Activated naive CD8-positive, alpha-beta T cell treated with anti-CD3 and anti-CD28 coated beads, Interleukin-2, amount 10 ng/mL, durations not matched to agents 7 days and 5 days (primary cell): ENCODE data around the gene TRNT1. TPM values are rescaled to one million over a fixed set of nuclear protein-coding genes. Genes with fewer than 3 reads are reported as not detected.

Experiments used
- ATAC-seq: fragments of 150-1000 bp; cut with Tn5 transposase; one replicate; pipeline ENCODE4 v1.10.0; 2021; ENCODE audit warnings: low read depth, moderate library complexity
- POLR2A ChIA-PET: fragments of 350-600 bp; sonication (Branson Sonifier 250); formaldehyde crosslinking; loops from one replicate; lab custom pipeline; 2021; ENCODE audit warnings: antibody characterized with exemption; lab: Charles Lee
- DNase-seq: peaks from one replicate; pipeline ENCODE4 v3.0.0; 2021
- H3K27ac Mint-ChIP-seq: one replicate; pipeline ENCODE4 v1.8.0; 2022; ENCODE audit warnings: mild to moderate bottlenecking, mixed read lengths
- H3K27me3 Mint-ChIP-seq: one replicate; pipeline ENCODE4 v1.8.0; 2022; ENCODE audit warnings: mild to moderate bottlenecking, moderate library complexity, mixed read lengths
- H3K36me3 Mint-ChIP-seq: one replicate; pipeline ENCODE4 v1.8.0; 2021; ENCODE audit warnings: mild to moderate bottlenecking, mixed read lengths
- H3K4me1 Mint-ChIP-seq: one replicate; pipeline ENCODE4 v1.8.0; 2021; ENCODE audit warnings: mixed read lengths
- H3K4me3 Mint-ChIP-seq: one replicate; pipeline ENCODE4 v1.8.0; 2022; ENCODE audit warnings: mild to moderate bottlenecking, moderate library complexity, mixed read lengths
- H3K9me3 Mint-ChIP-seq: one replicate; pipeline ENCODE4 v1.8.0; 2021; ENCODE audit warnings: mixed read lengths
- total RNA-seq, 2 experiments: library from RNA; stranded (reverse); gene quantifications; one replicate each; pipeline ENCODE4 v1.2.3, GENCODE V29; 2021

Gene TRNT1
- total RNA-seq, result 10 to 100 TPM; 33.9 to 35.9 TPM

DNA sequence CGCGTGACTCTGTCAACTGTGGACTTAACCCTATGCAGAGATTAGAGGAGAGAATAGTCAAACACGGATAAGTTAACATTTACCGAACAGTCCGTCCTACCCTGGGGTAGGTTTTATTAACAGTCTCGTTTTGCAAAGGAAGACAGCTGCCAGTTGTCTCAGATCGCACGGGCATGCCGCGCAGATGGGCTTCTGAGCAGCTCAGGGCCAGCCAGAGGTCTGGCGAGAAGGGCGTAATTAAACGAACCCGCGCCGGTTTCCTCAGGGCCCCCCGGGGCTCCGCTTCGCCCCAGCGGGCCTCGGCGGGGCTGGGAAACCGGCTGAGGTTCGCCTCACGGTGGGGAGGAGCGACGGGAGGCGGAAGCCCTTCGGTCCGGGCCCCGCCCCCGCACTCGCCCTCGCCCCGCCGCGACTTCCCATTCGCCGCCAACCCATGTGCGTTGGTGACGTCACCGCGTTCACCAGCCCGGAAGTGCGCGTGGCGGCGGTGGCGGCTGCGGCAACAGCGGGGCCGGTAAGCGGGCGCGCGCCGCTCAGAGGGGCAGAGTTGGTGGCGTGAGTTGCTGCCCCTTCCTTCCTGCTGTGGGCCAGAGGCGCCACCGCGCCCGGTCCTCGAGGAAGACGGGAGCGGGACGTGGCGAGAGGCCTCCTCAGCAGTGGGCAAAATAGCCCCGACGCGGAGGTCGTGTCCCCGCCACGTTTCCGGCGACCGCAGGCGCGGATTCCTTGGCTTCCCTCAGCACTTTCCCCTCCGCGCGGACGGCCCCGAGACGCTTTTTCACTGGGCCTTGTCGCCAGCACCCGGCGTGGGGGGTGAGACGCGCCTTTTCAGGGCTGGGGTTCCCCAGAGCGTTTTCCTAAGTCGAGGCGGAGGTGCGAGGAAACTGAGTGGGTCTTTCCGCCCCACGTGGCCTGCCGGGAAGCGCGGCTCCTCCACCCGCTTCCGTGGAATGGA is at the start of gene TRNT1:
TRNT1 (plus strand) TSS at position 464 of the 955 bp plus-strand sequence. CDS start 2,101 bp downstream, outside the sequence.
- peaks cover 25% of the 10 kb centered on the region for H3K4me1 Mint-ChIP-seq
- no peaks in the 10 kb centered on the region for H3K27me3 Mint-ChIP-seq
- peak; percentile 95 for ATAC-seq
- H3K36me3 Mint-ChIP-seq, result peaks cover 21% of the 10 kb centered on the region
- H3K4me3 Mint-ChIP-seq, result peak within 1 kb of the TSS; percentile 88
- H3K9me3 Mint-ChIP-seq, result peaks cover 1% of the 10 kb centered on the region
- POLR2A ChIA-PET, result interaction anchor here (0.6 to 0.7 kb wide), 2 partner anchors 16 to 55 kb away, joined by 3 read pairs; no protein-coding TSS in a partner anchor
- DNase-seq, result peak; percentile 96
- H3K27ac Mint-ChIP-seq, result peak within 1 kb of the TSS; percentile 90

DNA sequence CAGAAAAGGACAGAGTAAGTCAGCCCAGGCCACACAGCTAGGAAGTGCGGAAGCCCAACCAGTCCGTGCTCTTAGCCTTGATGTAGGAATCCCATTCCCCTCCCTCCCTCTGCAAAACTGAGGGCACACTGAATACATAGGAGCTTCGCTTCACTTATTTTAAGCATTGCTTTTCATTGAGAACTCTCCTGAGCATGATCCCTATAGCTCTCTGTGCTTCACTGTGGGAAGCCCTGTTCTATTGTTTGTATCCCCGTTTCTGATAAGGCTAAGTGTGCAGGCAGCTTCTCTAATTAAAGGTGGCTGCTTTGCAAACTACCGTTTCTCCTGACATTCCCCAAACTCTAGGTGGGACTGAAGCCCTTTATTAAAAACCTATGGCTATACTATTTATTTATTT is 46.4 kb upstream of the TRNT1 start:
- Mint-ChIP-seq H3K27ac (no peak overlapping the region), H3K4me1 (no peaks in the 10 kb centered on the region), H3K36me3 (no peaks in the 10 kb centered on the region), H3K27me3 (peaks cover 5% of the 10 kb centered on the region), H3K4me3 (no peak overlapping the region), H3K9me3 (no peaks in the 10 kb centered on the region)
- POLR2A ChIA-PET, result no interaction called here
- no peak for ATAC-seq
- no peak for DNase-seq

DNA sequence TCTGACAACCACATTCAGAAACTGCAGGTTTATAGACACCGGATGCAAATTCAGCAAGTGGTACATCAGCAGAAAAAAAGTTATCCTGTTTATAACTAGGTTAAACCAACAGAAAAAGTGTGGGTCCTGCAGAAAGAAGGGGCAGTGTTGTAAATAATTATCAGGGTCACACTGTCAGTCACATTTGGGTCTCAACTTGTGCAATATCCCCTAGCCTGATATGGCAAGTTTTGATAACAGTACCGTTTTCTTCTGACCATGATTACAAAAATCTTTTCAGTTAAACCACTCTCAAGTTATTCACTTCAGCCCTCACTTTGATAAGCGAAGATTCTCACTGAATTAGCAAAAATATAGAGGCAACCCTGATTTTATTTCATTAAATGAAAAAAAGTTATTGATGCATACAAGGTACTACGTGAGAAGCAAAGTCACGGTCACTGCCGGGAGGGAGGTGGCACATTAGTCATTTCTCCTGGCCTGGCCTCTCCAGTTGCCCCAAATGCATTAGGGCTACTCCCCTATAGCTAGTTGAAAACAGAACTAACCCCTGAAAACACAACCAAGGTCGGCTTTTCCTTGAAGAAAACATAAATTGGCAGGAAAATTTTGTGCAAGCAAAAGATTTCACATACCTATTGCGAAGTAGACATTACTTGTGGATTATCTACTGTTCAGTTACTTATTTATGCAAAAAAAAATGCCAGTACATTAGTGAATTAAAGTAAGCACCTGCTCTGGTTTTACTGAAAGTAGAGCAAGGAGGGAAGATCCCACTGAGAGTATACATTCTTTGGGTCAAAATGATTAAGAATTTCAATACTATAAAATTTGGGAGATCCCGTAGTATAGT is 45.1 kb upstream of the TRNT1 start:
- POLR2A ChIA-PET, result no interaction called here
- no peak overlapping the region for H3K27ac Mint-ChIP-seq
- no peaks in the 10 kb centered on the region for H3K9me3 Mint-ChIP-seq
- no peaks in the 10 kb centered on the region for H3K36me3 Mint-ChIP-seq
- no peak overlapping the region for H3K4me3 Mint-ChIP-seq
- ATAC-seq (no peak), DNase-seq (no peak)
- H3K4me1 Mint-ChIP-seq, result no peaks in the 10 kb centered on the region
- H3K27me3 Mint-ChIP-seq, result peaks cover 5% of the 10 kb centered on the region

DNA sequence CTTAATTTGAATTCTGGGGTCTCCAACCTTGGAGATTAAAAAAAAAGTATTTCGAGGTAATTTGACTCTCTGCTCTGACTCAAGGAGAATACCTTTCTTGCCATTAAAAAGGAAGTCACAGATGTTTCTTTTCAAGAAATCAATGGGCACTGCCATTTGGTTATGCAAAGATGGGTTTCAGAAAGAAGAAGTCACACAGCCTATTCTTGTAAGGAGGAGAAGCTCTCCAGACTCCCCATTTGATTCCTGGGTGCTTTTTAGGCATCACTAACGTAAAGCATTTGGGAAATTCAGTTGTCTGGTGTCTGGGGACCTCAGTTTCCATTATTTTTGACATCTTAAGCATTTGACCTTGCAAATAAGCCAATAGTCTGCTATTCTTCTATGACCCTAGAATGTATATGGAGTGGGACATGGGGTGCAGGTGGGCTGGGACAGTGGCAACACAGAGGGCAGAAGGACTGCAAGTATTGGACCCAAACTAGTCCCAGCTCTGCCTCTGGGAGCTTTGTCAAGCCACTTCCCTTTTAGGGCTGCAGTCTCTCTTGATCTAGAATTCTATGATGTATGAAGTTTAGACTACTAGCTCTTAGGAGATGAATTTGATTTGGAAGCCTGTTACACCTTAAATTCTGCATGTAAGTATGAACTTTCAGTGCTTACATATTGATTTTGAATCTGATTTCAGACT is 44.4 kb upstream of the TRNT1 start:
- H3K27ac Mint-ChIP-seq, result no peak overlapping the region
- POLR2A ChIA-PET, result no interaction called here
- DNase-seq (no peak), ATAC-seq (no peak)
- peaks cover 5% of the 10 kb centered on the region for H3K27me3 Mint-ChIP-seq
- no peaks in the 10 kb centered on the region for H3K9me3 Mint-ChIP-seq
- no peaks in the 10 kb centered on the region for H3K36me3 Mint-ChIP-seq
- no peak overlapping the region for H3K4me3 Mint-ChIP-seq
- no peaks in the 10 kb centered on the region for H3K4me1 Mint-ChIP-seq

DNA sequence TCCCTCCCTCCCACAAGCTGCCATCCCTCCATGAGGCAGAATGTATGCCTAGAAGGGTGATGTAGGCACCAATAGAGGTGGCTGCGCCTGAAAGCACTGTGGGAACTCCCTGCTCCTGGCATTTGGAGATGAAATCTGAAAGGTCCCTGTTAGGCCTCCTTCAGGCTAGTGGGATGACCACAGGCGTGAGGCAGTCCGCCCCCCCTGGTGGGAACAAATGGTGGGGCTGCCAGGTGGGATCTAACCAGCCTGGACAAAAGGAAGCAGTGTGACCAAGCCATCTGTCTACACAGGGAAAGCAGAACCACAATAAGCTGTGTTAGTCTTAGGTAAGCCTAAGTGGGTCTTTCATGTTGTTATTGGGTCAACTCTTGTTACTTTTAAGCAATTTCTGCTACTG is 41.9 kb upstream of the TRNT1 start:
- Mint-ChIP-seq H3K27ac (no peak overlapping the region), H3K36me3 (no peaks in the 10 kb centered on the region), H3K4me1 (no peaks in the 10 kb centered on the region), H3K9me3 (no peaks in the 10 kb centered on the region), H3K27me3 (peaks cover 3% of the 10 kb centered on the region), H3K4me3 (no peak overlapping the region)
- ATAC-seq, result no peak
- POLR2A ChIA-PET, result no interaction called here
- DNase-seq, result no peak

DNA sequence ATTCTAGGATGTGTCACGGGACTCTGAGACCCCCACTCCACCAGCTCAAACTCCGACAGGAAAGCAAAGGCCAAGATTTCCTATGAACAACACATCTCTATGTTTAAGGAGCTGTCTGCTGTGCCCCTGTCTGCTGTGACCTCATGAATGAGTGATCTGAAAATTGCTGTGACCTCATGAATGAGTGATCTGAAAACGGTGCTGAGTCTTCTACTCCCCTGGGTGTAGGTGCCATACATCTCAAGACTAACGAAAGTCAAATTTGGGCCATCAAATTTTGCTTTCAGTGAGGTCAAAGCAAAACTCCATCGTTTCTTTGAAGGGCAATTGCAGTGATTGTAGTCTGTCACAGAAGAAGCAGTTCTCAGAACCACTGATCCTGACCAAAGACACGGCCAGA is 41.0 kb upstream of the TRNT1 start:
- POLR2A ChIA-PET, result no interaction called here

DNA sequence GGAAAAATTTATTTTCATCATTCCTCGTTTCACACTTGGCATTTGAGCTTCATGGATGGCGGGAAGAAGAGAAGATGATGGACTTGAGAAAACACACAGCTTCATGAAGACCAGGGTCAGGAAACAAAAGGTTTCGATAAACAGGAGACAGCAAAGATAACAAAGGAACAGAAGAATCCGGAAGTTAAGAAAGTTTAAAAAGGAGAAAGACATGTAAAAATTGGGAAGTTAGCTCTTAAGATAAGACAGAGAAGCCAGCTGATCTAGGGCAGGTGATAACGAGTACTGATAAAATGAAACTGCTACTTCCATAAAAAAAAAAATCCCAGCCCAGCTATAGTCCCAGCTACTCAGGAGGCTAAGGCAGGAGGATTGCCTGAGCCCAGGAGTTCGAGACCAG is 40.5 kb upstream of the TRNT1 start:
- no peaks in the 10 kb centered on the region for H3K9me3 Mint-ChIP-seq
- DNase-seq (no peak), ATAC-seq (no peak)
- H3K27ac Mint-ChIP-seq, result no peak overlapping the region
- peaks cover 3% of the 10 kb centered on the region for H3K27me3 Mint-ChIP-seq
- H3K36me3 Mint-ChIP-seq, result no peaks in the 10 kb centered on the region
- POLR2A ChIA-PET, result no interaction called here
- no peaks in the 10 kb centered on the region for H3K4me1 Mint-ChIP-seq
- H3K4me3 Mint-ChIP-seq, result no peak overlapping the region

More for the DNA sequence above, 41.0 kb upstream of the TRNT1 start:
- Mint-ChIP-seq H3K4me3 (no peak overlapping the region), H3K36me3 (no peaks in the 10 kb centered on the region), H3K27ac (no peak overlapping the region), H3K4me1 (no peaks in the 10 kb centered on the region), H3K27me3 (peaks cover 3% of the 10 kb centered on the region), H3K9me3 (no peaks in the 10 kb centered on the region)
- no peak for ATAC-seq
- no peak for DNase-seq

DNA sequence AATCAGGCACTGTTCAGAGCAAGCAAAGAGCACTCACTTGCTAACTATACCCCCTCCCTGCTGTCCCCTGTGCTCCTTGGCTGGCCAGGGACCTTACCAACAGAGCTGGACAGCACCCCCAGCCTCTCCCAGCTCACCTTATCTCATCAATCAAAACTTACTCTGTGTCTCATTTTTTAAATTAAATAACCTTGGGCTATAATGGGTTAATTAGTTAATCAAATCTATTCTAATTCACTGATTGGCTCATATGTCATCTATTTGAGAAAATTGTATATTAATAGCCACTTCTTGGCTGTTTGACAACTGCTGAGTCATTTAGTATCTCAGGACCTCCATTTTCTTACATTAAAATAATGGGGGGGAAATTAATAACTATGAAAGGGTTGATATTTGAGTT is 39.5 kb upstream of the TRNT1 start:
- Mint-ChIP-seq H3K36me3 (no peaks in the 10 kb centered on the region), H3K27me3 (peaks cover 2% of the 10 kb centered on the region), H3K4me3 (no peak overlapping the region), H3K27ac (no peak overlapping the region), H3K4me1 (no peaks in the 10 kb centered on the region), H3K9me3 (no peaks in the 10 kb centered on the region)
- no peak for ATAC-seq
- no peak for DNase-seq
- POLR2A ChIA-PET, result no interaction called here

DNA sequence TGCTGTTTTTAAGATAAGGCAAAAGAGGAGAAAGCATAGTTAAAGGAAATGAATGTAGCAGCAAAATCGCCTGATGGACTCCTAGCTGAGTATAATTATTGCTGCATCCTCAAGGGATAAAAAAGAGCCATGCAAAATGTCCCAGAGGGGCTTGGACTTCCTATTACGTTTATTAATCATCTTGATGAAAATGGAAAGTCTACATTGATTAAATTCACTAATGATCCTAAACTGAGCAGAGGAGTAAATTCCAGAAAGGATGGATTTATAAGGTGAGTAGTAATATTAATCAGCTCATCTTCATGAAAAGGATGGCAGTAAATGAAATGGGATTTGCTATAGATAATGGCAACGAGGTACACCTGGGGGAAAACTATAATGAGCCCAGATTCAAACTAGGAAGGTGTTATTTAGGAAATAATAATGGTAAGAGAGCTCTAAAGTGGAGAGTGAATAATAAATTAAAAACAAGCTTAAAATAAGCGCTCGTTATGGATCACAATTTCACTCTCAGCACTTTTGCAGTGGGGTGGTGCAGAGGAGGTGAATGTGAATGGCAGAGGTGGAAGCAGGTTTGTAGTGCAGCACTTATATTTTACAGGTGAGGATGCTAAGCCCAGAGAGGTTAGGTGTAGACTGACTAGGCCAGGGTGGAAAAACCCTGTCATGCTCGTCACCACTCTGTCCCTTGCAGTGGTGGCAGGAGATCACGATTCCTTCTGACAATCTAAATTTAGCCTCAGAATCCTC is 38.8 kb upstream of the TRNT1 start:
- H3K27me3 Mint-ChIP-seq, result no peaks in the 10 kb centered on the region
- H3K36me3 Mint-ChIP-seq, result no peaks in the 10 kb centered on the region
- DNase-seq (no peak), ATAC-seq (no peak)
- no peaks in the 10 kb centered on the region for H3K9me3 Mint-ChIP-seq
- no peak overlapping the region for H3K4me3 Mint-ChIP-seq
- no peaks in the 10 kb centered on the region for H3K4me1 Mint-ChIP-seq
- no peak overlapping the region for H3K27ac Mint-ChIP-seq
- POLR2A ChIA-PET, result no interaction called here

DNA sequence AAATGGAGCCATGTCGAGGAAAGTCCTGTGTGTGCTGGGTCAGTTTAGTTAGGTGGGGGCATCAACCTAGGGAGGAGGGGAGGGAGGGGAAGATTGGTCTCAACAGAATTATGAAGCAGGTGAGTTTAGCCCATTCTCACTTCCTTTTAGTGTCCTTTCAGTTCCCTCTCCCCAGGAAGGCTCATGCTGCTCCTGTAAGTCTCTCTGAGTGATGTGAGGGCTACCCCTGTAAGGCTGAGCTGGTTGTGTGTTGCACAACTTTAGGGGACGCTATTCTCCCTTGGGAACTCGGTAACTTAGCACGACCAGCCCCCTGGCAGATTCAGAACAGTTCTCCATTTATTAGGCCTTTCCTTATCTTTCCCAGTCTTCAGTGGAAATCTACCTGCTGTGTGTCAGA is 37.7 kb upstream of the TRNT1 start:
- no peaks in the 10 kb centered on the region for H3K36me3 Mint-ChIP-seq
- H3K9me3 Mint-ChIP-seq, result no peaks in the 10 kb centered on the region
- no peak overlapping the region for H3K4me3 Mint-ChIP-seq
- DNase-seq (no peak), ATAC-seq (no peak)
- H3K27ac Mint-ChIP-seq, result no peak overlapping the region
- POLR2A ChIA-PET, result no interaction called here
- no peaks in the 10 kb centered on the region for H3K4me1 Mint-ChIP-seq
- H3K27me3 Mint-ChIP-seq, result no peaks in the 10 kb centered on the region

DNA sequence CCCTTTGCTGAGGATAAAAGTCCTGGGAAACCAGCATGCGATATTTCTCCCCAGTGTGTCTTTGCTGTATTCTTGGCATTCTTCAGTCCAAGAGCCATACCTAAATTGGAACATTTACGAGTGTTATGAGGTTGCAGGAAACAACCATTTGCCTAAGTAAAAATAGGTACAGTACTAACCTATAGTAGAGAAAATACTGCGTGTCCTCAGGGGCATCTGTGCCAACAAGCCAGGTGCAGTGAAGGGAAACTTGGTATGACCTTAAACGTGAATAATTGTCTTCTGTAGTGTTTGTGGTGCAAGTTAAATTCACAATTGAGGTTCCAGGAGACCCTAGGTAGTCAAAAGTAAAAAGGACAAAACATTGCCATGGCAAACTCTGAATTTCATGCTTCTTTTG is 28.8 kb upstream of the TRNT1 start:
- POLR2A ChIA-PET, result no interaction called here
- Mint-ChIP-seq H3K9me3 (no peaks in the 10 kb centered on the region), H3K4me3 (no peak overlapping the region), H3K27me3 (peaks cover 3% of the 10 kb centered on the region), H3K27ac (no peak overlapping the region), H3K4me1 (no peaks in the 10 kb centered on the region), H3K36me3 (no peaks in the 10 kb centered on the region)
- DNase-seq (no peak), ATAC-seq (no peak)

DNA sequence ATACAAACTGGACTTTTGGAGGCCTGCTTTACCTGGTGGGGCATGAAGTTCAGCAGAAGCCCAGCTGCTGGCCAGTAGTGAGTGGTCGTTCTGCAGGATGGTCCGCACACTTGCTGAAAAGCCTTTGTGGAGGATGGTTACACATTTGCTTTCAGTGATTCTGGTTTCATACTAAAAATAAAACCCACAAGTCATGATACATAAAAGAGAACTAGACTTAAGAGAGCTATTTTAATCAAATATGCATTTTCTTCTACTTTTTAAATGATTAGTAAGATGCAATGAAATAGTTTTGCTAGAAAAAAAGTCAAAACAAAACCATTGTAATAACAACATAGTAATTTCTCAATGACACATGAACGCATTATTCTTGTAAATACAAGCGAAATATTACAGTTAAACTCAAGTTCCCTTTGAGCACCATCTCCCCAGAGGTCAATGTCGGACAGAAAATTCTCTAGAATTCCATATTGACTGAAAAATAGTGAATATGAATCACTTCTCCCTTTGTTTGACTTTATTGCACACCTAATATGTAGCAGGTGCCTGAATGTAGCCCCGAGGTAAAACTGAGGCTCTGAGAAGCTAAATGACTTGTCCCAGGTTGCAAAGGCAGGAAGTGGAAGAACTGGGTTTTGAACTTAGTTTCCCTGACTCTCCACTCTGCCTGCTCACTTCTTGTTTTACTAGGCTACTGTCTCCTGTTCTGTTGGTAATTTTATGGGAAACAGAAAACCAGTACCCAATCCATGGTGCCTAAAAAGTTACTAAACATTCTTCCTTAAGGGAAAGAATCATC is 24.9 kb upstream of the TRNT1 start:
- Mint-ChIP-seq H3K36me3 (no peaks in the 10 kb centered on the region), H3K27me3 (peaks cover 12% of the 10 kb centered on the region), H3K27ac (no peak overlapping the region), H3K9me3 (no peaks in the 10 kb centered on the region), H3K4me3 (no peak overlapping the region), H3K4me1 (no peaks in the 10 kb centered on the region)
- DNase-seq, result no peak
- POLR2A ChIA-PET, result no interaction called here
- no peak for ATAC-seq
